Panc1 (cell line): ENCODE data around the gene SLIT1. TPM values are rescaled to one million over a fixed set of nuclear protein-coding genes. Genes with fewer than 3 reads are reported as not detected.

Experiments
- ATAC-seq: fragments of 200-7000 bp; cut with Tn5 transposase; 2 replicates; pipeline ENCODE4 v1.9.1; 2020; ENCODE audit warnings: mild to moderate bottlenecking, moderate library complexity
- BruUV-seq: library from RNA; stranded (reverse); fragments of 400-500 nt; replicated peaks from 2 replicates; lab custom pipeline; 2021; lab: Mats Ljungman, UMichigan
- CTCF ChIA-PET: fragments of 300-600 bp; sonication (Branson Sonifier 250); formaldehyde crosslinking; loops from one replicate; lab custom pipeline; 2022; ENCODE audit warnings: antibody characterized with exemption; lab: Charles Lee
- POLR2A ChIA-PET: fragments of 300-600 bp; sonication (Branson Sonifier 250); formaldehyde crosslinking; loops from one replicate; lab custom pipeline; 2022; ENCODE audit warnings: antibody characterized with exemption; lab: Charles Lee
- DNase-seq: peaks from one replicate; pipeline ENCODE4 v3.0.0-alpha.2; 2010; ENCODE audit warnings: low read depth, low spot score
- H3K27ac ChIP-seq: 2 replicates; pipeline ENCODE4 v1.5.1; 2011; ENCODE audit warnings: mild to moderate bottlenecking, low read length, inconsistent platforms
- H3K27me3 ChIP-seq: fragments of 200-500 bp; sonication (Bioruptor generic); 2 replicates; pipeline ENCODE4 v1.6.0; 2014; ENCODE audit warnings: low read length, inconsistent platforms; ENCODE audit not compliant: control insufficient read depth, insufficient read depth
- H3K36me3 ChIP-seq: fragments of 200-500 bp; sonication (Bioruptor generic); 2 replicates; pipeline ENCODE4 v1.5.1; 2014; ENCODE audit warnings: inconsistent platforms, mild to moderate bottlenecking, low read length, moderate library complexity; ENCODE audit not compliant: control insufficient read depth, insufficient read depth
- H3K4me1 ChIP-seq: 2 replicates; pipeline ENCODE4 v1.5.1; 2011; ENCODE audit warnings: inconsistent platforms, mild to moderate bottlenecking, low read length, moderate library complexity; ENCODE audit not compliant: control insufficient read depth, insufficient read depth
- H3K4me3 ChIP-seq, 2 experiments: 2 replicates each; pipeline ENCODE4 v1.5.1; 2011 to 2012; ENCODE audit warnings: low read depth in 2 of 2, low read length in 2 of 2, mild to moderate bottlenecking in 2 of 2, inconsistent platforms in 1 of 2, moderate library complexity in 1 of 2
- H3K9me3 ChIP-seq: fragments of 200-500 bp; sonication (Bioruptor generic); 2 replicates; pipeline ENCODE4 v1.5.1; 2014; ENCODE audit warnings: low read depth, mild to moderate bottlenecking, inconsistent platforms, low read length, moderate library complexity; ENCODE audit not compliant: control insufficient read depth, insufficient read depth
- POLR2AphosphoS5 ChIP-seq: IDR thresholded peaks from 2 replicates; pipeline ENCODE4 v1.6.1; 2012; ENCODE audit warnings: mild to moderate bottlenecking, low read depth, low read length, moderate library complexity
- SIN3A ChIP-seq: IDR thresholded peaks from 2 replicates; pipeline ENCODE4 v1.6.1; 2012; ENCODE audit warnings: low read depth, mild to moderate bottlenecking, low read length, moderate library complexity, borderline replicate concordance; ENCODE audit not compliant: insufficient read depth
- TCF7L2 ChIP-seq: IDR thresholded peaks from 2 replicates; pipeline ENCODE4 v1.6.1; 2011; ENCODE audit warnings: mild to moderate bottlenecking, low read depth, low read length, inconsistent platforms
- in situ Hi-C: cut with HindIII; loops from 2 replicates; pipeline ENCODE4 v1.10.0; 2016; ENCODE audit warnings: low sequenced_read_pairs, low pct_unique_long_range_greater_than_20kb
- intact Hi-C: fragments of 100-400 bp; cut with micrococcal nuclease; formaldehyde crosslinking; loops from one replicate; pipeline ENCODE4 v1.10.0; 2022; ENCODE audit not compliant: unreplicated experiment
- total RNA-seq: library from RNA; stranded (reverse); gene quantifications from one replicate; pipeline ENCODE4 v1.2.1, GENCODE V29; 2021; ENCODE audit not compliant: unreplicated experiment
- TF ChIP-seq, protein P1 (sequence below): fragments of 450-650 bp; IDR thresholded peaks from 2 replicates; pipeline ENCODE4 v1.5.1; 2017; ENCODE audit warnings: mild to moderate bottlenecking
- TF ChIP-seq, protein P2 (sequence below), 2 experiments: IDR thresholded peaks; 2 replicates each; pipeline ENCODE4 v1.6.1; 2011 to 2012; ENCODE audit warnings: low read depth in 2 of 2, control low read depth in 1 of 2, low read length in 1 of 2, mild to moderate bottlenecking in 1 of 2, moderate library complexity in 1 of 2; ENCODE audit not compliant: insufficient read depth in 1 of 2

The SLIT1 gene
- total RNA-seq, 1 experiment from 2014 or later, result 2.6 TPM

DNA sequence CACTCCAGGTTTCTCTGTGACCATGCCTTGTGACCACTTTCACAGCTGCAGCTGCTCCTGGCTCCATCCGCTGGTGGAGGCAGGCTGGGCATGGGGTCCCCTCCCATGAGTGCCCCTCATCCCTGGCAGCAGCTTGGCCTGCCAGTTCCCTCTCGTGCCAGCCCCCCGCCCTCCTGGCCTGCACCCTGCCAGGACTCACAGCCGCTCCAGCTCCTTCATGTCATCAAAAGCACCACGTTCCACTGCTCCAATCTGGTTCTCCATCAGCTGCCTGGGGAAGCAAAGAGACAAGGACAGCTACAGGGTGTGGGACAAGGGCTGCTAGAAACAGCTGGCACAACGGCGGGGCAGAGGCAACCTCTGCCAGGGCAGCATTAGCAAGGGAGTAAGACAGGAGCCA lies 22.6 kb downstream of the SLIT1 start:
- TF ChIP-seq, protein P1, sequence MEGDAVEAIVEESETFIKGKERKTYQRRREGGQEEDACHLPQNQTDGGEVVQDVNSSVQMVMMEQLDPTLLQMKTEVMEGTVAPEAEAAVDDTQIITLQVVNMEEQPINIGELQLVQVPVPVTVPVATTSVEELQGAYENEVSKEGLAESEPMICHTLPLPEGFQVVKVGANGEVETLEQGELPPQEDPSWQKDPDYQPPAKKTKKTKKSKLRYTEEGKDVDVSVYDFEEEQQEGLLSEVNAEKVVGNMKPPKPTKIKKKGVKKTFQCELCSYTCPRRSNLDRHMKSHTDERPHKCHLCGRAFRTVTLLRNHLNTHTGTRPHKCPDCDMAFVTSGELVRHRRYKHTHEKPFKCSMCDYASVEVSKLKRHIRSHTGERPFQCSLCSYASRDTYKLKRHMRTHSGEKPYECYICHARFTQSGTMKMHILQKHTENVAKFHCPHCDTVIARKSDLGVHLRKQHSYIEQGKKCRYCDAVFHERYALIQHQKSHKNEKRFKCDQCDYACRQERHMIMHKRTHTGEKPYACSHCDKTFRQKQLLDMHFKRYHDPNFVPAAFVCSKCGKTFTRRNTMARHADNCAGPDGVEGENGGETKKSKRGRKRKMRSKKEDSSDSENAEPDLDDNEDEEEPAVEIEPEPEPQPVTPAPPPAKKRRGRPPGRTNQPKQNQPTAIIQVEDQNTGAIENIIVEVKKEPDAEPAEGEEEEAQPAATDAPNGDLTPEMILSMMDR, result no peak
- TF ChIP-seq, protein P2, sequence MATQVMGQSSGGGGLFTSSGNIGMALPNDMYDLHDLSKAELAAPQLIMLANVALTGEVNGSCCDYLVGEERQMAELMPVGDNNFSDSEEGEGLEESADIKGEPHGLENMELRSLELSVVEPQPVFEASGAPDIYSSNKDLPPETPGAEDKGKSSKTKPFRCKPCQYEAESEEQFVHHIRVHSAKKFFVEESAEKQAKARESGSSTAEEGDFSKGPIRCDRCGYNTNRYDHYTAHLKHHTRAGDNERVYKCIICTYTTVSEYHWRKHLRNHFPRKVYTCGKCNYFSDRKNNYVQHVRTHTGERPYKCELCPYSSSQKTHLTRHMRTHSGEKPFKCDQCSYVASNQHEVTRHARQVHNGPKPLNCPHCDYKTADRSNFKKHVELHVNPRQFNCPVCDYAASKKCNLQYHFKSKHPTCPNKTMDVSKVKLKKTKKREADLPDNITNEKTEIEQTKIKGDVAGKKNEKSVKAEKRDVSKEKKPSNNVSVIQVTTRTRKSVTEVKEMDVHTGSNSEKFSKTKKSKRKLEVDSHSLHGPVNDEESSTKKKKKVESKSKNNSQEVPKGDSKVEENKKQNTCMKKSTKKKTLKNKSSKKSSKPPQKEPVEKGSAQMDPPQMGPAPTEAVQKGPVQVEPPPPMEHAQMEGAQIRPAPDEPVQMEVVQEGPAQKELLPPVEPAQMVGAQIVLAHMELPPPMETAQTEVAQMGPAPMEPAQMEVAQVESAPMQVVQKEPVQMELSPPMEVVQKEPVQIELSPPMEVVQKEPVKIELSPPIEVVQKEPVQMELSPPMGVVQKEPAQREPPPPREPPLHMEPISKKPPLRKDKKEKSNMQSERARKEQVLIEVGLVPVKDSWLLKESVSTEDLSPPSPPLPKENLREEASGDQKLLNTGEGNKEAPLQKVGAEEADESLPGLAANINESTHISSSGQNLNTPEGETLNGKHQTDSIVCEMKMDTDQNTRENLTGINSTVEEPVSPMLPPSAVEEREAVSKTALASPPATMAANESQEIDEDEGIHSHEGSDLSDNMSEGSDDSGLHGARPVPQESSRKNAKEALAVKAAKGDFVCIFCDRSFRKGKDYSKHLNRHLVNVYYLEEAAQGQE (IDR thresholded peaks at IDR 0.05; ENCODE audit: insufficient read depth in 1 of 2, low read depth in 2 of 2, low read length in 1 of 2), result no peak
- TF ChIP-seq SIN3A (no peak), POLR2AphosphoS5 (no peak), TCF7L2 (no peak)
- BruUV-seq, result no TSS peak
- POLR2A ChIA-PET, result no interaction called here

DNA sequence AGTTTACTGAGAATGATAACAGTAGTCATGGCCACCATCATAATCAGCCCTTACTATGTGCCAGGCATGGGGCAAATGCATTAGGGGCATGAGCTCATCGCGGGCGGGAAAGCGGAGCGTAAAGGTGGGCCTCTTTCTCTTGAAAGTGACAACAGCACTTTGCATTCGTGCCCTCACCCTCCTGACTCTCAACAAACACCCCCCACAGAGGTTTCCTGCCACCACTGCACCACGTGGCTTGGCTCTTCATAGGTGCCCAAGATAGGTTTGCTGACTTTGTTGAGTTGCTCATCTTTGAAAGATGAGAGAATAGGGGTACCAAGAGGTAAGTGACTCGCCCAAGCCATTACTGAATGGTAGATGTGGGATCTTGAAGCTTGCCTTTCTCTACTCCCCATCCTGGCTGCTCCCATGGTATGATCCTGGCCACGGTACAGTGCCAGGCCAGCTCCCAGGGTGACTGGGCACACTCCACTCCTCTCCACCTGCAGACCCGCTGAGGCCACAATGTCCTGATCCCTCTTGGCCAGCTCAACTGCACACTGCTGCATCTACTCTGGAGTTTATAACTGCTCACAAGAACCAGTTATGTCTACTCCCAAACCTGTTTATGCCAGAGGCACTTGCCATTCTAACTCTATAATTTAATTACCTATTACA lies 26.0 kb downstream of the SLIT1 start:
- no peaks in the 10 kb centered on the region for H3K27me3 ChIP-seq
- no TSS peak for BruUV-seq
- H3K4me3 ChIP-seq, result no peak overlapping the region
- DNase-seq (no peak), ATAC-seq (no peak)
- POLR2A ChIA-PET, result no interaction called here
- H3K36me3 ChIP-seq, result no peaks in the 10 kb centered on the region
- no peak overlapping the region for H3K27ac ChIP-seq
- in situ Hi-C loops, result no loop called here
- no peaks in the 10 kb centered on the region for H3K9me3 ChIP-seq
- CTCF ChIA-PET, result interaction anchor here (0.5 to 0.7 kb wide), 3 partner anchors 12 to 137 kb away, joined by 3 to 4 read pairs (median 3); no protein-coding TSS in a partner anchor
- TF ChIP-seq TCF7L2, result no peak
- TF ChIP-seq, protein P2 (IDR thresholded peaks at IDR 0.05; ENCODE audit: insufficient read depth in 1 of 2, low read depth in 2 of 2, low read length in 1 of 2), result no peak
- TF ChIP-seq, protein P1, result no peak
- no peak for TF ChIP-seq POLR2AphosphoS5
- no peak for TF ChIP-seq SIN3A
- intact Hi-C loops, result no loop called here
- H3K4me1 ChIP-seq, result no peaks in the 10 kb centered on the region

More for the DNA sequence above, 22.6 kb downstream of the SLIT1 start:
- no peak for ATAC-seq
- no peaks in the 10 kb centered on the region for H3K36me3 ChIP-seq
- intact Hi-C loops, result no loop called here
- H3K4me3 ChIP-seq, result no peak overlapping the region
- in situ Hi-C loops, result no loop called here
- H3K27me3 ChIP-seq, result no peaks in the 10 kb centered on the region
- CTCF ChIA-PET, result no interaction called here
- H3K9me3 ChIP-seq, result no peaks in the 10 kb centered on the region
- H3K27ac ChIP-seq, result no peak overlapping the region
- no peaks in the 10 kb centered on the region for H3K4me1 ChIP-seq
- DNase-seq, result no peak
